GM06990 (cell line): ENCODE results near the gene ASS1.

ENCODE experiments used
- DNase-seq: peaks from one replicate; pipeline ENCODE4 v3.0.0-alpha.2; 2011; ENCODE audit not compliant: insufficient read length; ENCODE audit errors: extremely low read depth
- H3K27me3 ChIP-seq: replicated peaks from 2 replicates; pipeline ENCODE4 v1.6.0; 2011; ENCODE audit warnings: low read length; ENCODE audit not compliant: control insufficient read depth, insufficient read depth
- H3K36me3 ChIP-seq: 2 replicates; pipeline ENCODE4 v1.5.1; 2011; ENCODE audit warnings: low read length; ENCODE audit not compliant: control insufficient read depth, insufficient read depth
- H3K4me3 ChIP-seq: replicated peaks from 2 replicates; pipeline ENCODE4 v1.5.1; 2011; ENCODE audit warnings: low read depth, mild to moderate bottlenecking, control low read depth, low read length
- CTCF ChIP-seq: IDR thresholded peaks from 2 replicates; pipeline ENCODE4 v1.5.1; 2011; ENCODE audit warnings: low read length, control low read depth, mild to moderate bottlenecking, inconsistent platforms; ENCODE audit not compliant: insufficient read depth, poor library complexity, severe bottlenecking

The ASS1 gene

GRCh38 chr9:130498918-130499698, 54.3 kb downstream of the ASS1 start:
- H3K36me3 ChIP-seq = no peaks in the 10 kb centered on the region

GRCh38 chr9:130499804-130500263, 55.1 kb downstream of the ASS1 start:
- H3K27me3 ChIP-seq = no peaks in the 10 kb centered on the region
- no peak for TF ChIP-seq CTCF
- no peak for DNase-seq
- no peak overlapping the region for H3K4me3 ChIP-seq
- H3K36me3 ChIP-seq = no peaks in the 10 kb centered on the region

More at GRCh38 chr9:130498918-130499698, 54.3 kb downstream of the ASS1 start:
- Histone ChIP-seq H3K27me3 (no peaks in the 10 kb centered on the region), H3K4me3 (no peak overlapping the region)
- DNase-seq = no peak
- no peak for TF ChIP-seq CTCF

GRCh38 chr9:130500340-130501180, 55.8 kb downstream of the ASS1 start:
- no peak overlapping the region for H3K4me3 ChIP-seq
- no peak for DNase-seq

GRCh38 chr9:130501639-130502038, 56.9 kb downstream of the ASS1 start:
- Histone ChIP-seq H3K27me3 (no peaks in the 10 kb centered on the region), H3K36me3 (no peaks in the 10 kb centered on the region), H3K4me3 (no peak overlapping the region)
- no peak for DNase-seq
- no peak for TF ChIP-seq CTCF

More at GRCh38 chr9:130500340-130501180, 55.8 kb downstream of the ASS1 start:
- no peak for TF ChIP-seq CTCF
- H3K27me3 ChIP-seq = no peaks in the 10 kb centered on the region
- no peaks in the 10 kb centered on the region for H3K36me3 ChIP-seq

- H3K27me3 ChIP-seq = no peaks in the 10 kb centered on the region; the same call in 1 of the 2 replicates
- no peak overlapping the region for H3K4me3 ChIP-seq
- H3K36me3 ChIP-seq = no peaks in the 10 kb centered on the region
- TF ChIP-seq CTCF = no peak
- no peak for DNase-seq
Observed at GRCh38 chr9:130508218-130508617, 63.5 kb downstream of the ASS1 start.
